Measurements from ENCODE around the gene DNAJB12. TPM values are rescaled to one million over a fixed set of nuclear protein-coding genes. Genes with fewer than 3 reads are reported as not detected.
A peak's percentile ranks its signal among the peaks of the same experiment; 100 is the strongest.

Gene DNAJB12
- total RNA-seq, 1 experiment from 2014 or later: 51.0 TPM

DNA sequence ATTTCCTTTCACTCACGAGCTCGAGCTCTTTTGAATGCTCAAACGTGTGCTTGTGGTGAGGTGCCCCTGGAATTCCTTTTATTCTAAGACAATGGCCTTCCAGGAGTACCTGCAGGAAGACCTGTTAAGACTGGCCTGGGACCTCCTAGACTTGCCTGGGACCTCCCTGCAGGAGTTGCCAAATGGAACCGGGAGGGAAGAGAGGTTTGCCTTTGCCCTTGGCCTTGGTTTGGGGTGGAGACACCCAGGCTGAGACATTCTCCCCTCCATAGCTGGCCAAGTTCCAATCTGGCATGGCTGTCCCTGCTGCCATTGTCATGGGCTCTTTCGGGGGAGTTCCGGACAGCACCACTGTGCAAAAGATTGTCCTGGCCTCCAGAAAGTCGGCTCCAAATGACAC is 39.7 kb downstream of the DNAJB12 start:
- Histone ChIP-seq H3K9me3 (ENCODE audit: control insufficient read depth, insufficient read depth, low read depth, low read length) (no peaks in the 10 kb centered on the region), H3K4me1 (ENCODE audit: control insufficient read depth, insufficient read depth, low read length) (peaks cover 60% of the 10 kb centered on the region), H3K27me3 (ENCODE audit: control insufficient read depth, insufficient read depth, low read length) (no peaks in the 10 kb centered on the region), H3K4me3 (ENCODE audit: low read depth in 2 of 2, low read length in 2 of 2) (no peak overlapping the region), H3K36me3 (ENCODE audit: control insufficient read depth, insufficient read depth, low read length) (no peaks in the 10 kb centered on the region), H3K27ac (ENCODE audit: low read length) (peak overlapping the region; percentile 99)
- no TSS peak for BruUV-seq (replicated peaks)
- in situ Hi-C loops (cut with HindIII; ENCODE audit: low pct_unique_long_range_greater_than_20kb, low sequenced_read_pairs) (loop anchor here (25.0 kb wide), 1 partner anchor 353 kb away; the partner anchor contains the start of gene CHST3), intact Hi-C loops (cut with micrococcal nuclease; ENCODE audit: unreplicated experiment) (no loop called here)
- CTCF ChIA-PET: interaction anchor here (0.6 kb wide), 1 partner anchor 94 kb away, joined by 7 read pairs; no protein-coding TSS in a partner anchor
- POLR2A ChIA-PET: interaction anchor here (0.6 to 0.8 kb wide), 4 partner anchors 11 to 37 kb away, joined by 3 to 6 read pairs (median 4); no protein-coding TSS in a partner anchor
- no peak for TF ChIP-seq POLR2AphosphoS5 (IDR thresholded peaks at IDR 0.05; ENCODE audit: low read depth, low read length)
- no peak for TF ChIP-seq SIN3A (IDR thresholded peaks at IDR 0.05; ENCODE audit: borderline replicate concordance, insufficient read depth, low read depth, low read length)
- no peak for TF ChIP-seq TCF7L2 (IDR thresholded peaks at IDR 0.05; ENCODE audit: low read depth, low read length)
- TF ChIP-seq, protein P1, sequence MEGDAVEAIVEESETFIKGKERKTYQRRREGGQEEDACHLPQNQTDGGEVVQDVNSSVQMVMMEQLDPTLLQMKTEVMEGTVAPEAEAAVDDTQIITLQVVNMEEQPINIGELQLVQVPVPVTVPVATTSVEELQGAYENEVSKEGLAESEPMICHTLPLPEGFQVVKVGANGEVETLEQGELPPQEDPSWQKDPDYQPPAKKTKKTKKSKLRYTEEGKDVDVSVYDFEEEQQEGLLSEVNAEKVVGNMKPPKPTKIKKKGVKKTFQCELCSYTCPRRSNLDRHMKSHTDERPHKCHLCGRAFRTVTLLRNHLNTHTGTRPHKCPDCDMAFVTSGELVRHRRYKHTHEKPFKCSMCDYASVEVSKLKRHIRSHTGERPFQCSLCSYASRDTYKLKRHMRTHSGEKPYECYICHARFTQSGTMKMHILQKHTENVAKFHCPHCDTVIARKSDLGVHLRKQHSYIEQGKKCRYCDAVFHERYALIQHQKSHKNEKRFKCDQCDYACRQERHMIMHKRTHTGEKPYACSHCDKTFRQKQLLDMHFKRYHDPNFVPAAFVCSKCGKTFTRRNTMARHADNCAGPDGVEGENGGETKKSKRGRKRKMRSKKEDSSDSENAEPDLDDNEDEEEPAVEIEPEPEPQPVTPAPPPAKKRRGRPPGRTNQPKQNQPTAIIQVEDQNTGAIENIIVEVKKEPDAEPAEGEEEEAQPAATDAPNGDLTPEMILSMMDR (IDR thresholded peaks at IDR 0.05): no peak
- ATAC-seq (no peak), DNase-seq (ENCODE audit: low read depth, low spot score) (no peak)

DNA sequence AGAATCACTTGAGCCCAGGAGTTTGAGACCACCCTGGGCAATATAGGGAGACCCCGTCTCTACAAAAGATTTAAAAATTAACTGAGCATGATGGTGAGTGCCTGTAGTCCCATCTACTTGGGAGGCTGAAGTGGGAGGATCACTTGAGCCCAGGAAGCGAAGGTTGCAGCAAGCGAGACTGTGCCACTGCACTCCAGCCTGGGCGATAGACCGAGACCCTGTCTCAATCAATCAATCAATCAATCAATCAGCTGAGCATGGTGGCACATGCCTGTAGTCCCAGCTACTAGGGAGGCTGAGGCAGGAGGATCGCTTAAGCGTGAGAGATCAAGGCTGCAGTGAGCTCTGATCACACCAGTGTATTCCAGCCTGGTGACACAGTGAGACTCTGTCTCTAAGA is 40.5 kb downstream of the DNAJB12 start:
- ATAC-seq (no peak), DNase-seq (ENCODE audit: low read depth, low spot score) (no peak)
- no peaks in the 10 kb centered on the region for H3K36me3 ChIP-seq (ENCODE audit: control insufficient read depth, insufficient read depth, low read length)
- H3K27me3 ChIP-seq (ENCODE audit: control insufficient read depth, insufficient read depth, low read length): no peaks in the 10 kb centered on the region
- no peak overlapping the region for H3K4me3 ChIP-seq (ENCODE audit: low read depth in 2 of 2, low read length in 2 of 2)
- no TSS peak for BruUV-seq (replicated peaks)
- ChIA-PET CTCF (interaction anchor here (0.6 kb wide), 1 partner anchor 93 kb away, joined by 7 read pairs; no protein-coding TSS in a partner anchor), POLR2A (interaction anchor here (0.6 to 0.8 kb wide), 2 partner anchors 25 to 36 kb away, joined by 3 to 4 read pairs; no protein-coding TSS in a partner anchor)
- in situ Hi-C loops (cut with HindIII; ENCODE audit: low pct_unique_long_range_greater_than_20kb, low sequenced_read_pairs): loop anchor here (5.0 to 25.0 kb wide), 2 partner anchors 37 to 352 kb away; partner anchors contain the start of gene CHST3
- peaks cover 62% of the 10 kb centered on the region for H3K4me1 ChIP-seq (ENCODE audit: control insufficient read depth, insufficient read depth, low read length)
- intact Hi-C loops (cut with micrococcal nuclease; ENCODE audit: unreplicated experiment): no loop called here
- H3K27ac ChIP-seq (ENCODE audit: low read length): peak overlapping the region; percentile 99; the same call in 1 of the 2 replicates
- TF ChIP-seq TCF7L2 (IDR thresholded peaks at IDR 0.05; ENCODE audit: low read depth, low read length) (no peak), SIN3A (IDR thresholded peaks at IDR 0.05; ENCODE audit: borderline replicate concordance, insufficient read depth, low read depth, low read length) (no peak), POLR2AphosphoS5 (IDR thresholded peaks at IDR 0.05; ENCODE audit: low read depth, low read length) (no peak)
- TF ChIP-seq, protein P1 (IDR thresholded peaks at IDR 0.05): no peak
- TF ChIP-seq, protein P2, sequence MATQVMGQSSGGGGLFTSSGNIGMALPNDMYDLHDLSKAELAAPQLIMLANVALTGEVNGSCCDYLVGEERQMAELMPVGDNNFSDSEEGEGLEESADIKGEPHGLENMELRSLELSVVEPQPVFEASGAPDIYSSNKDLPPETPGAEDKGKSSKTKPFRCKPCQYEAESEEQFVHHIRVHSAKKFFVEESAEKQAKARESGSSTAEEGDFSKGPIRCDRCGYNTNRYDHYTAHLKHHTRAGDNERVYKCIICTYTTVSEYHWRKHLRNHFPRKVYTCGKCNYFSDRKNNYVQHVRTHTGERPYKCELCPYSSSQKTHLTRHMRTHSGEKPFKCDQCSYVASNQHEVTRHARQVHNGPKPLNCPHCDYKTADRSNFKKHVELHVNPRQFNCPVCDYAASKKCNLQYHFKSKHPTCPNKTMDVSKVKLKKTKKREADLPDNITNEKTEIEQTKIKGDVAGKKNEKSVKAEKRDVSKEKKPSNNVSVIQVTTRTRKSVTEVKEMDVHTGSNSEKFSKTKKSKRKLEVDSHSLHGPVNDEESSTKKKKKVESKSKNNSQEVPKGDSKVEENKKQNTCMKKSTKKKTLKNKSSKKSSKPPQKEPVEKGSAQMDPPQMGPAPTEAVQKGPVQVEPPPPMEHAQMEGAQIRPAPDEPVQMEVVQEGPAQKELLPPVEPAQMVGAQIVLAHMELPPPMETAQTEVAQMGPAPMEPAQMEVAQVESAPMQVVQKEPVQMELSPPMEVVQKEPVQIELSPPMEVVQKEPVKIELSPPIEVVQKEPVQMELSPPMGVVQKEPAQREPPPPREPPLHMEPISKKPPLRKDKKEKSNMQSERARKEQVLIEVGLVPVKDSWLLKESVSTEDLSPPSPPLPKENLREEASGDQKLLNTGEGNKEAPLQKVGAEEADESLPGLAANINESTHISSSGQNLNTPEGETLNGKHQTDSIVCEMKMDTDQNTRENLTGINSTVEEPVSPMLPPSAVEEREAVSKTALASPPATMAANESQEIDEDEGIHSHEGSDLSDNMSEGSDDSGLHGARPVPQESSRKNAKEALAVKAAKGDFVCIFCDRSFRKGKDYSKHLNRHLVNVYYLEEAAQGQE (IDR thresholded peaks at IDR 0.05; ENCODE audit: insufficient read depth in 1 of 2, low read depth in 2 of 2, low read length in 1 of 2): no peak
- no peaks in the 10 kb centered on the region for H3K9me3 ChIP-seq (ENCODE audit: control insufficient read depth, insufficient read depth, low read depth, low read length)
